IMR-90 (cell line): ENCODE results near the gene NLGN1. TPM values are rescaled to one million over a fixed set of nuclear protein-coding genes. Genes with fewer than 3 reads are reported as not detected.

Experiments
- ATAC-seq: fragments of 200-7000 bp; cut with Tn5 transposase; 2 replicates; pipeline ENCODE4 v1.9.1; 2020; ENCODE audit warnings: low read depth, mild to moderate bottlenecking, moderate library complexity
- BruUV-seq: library from RNA; stranded (reverse); fragments of 400-500 nt; replicated peaks from 2 replicates; lab custom pipeline; 2021; lab: Mats Ljungman, UMichigan
- CTCF ChIA-PET: fragments of 300-600 bp; formaldehyde crosslinking; extraction: SDS; loops from one replicate; lab custom pipeline; 2021; ENCODE audit warnings: antibody characterized with exemption; lab: Yijun Ruan, JAX
- POLR2A ChIA-PET: fragments of 300-600 bp; sonication (Branson Sonifier 250); formaldehyde crosslinking; loops from one replicate; lab custom pipeline; 2022; ENCODE audit warnings: antibody characterized with exemption; ENCODE audit not compliant: unreplicated experiment; lab: Charles Lee
- DNase-seq: peaks from one replicate; pipeline ENCODE4 v3.0.0; 2013
- H2AFZ ChIP-seq: replicated peaks from 2 replicates; pipeline ENCODE3; 2013; ENCODE audit warnings: low read length, mild to moderate bottlenecking; ENCODE audit not compliant: poor library complexity
- H2AK5ac ChIP-seq: 2 replicates; pipeline ENCODE4 v1.6.1; 2013; ENCODE audit warnings: low read depth, low read length, inconsistent platforms
- H2AK9ac ChIP-seq: replicated peaks from 2 replicates; pipeline ENCODE3; 2013; ENCODE audit warnings: mild to moderate bottlenecking, low read depth, low read length, moderate library complexity; ENCODE audit not compliant: poor library complexity
- H2BK120ac ChIP-seq: 2 replicates; pipeline ENCODE4 v1.6.1; 2013; ENCODE audit warnings: low read depth, low read length, inconsistent platforms
- H2BK15ac ChIP-seq: 3 replicates; pipeline ENCODE4 v1.6.1; 2013; ENCODE audit warnings: low read depth, low read length, inconsistent platforms
- H2BK20ac ChIP-seq: 2 replicates; pipeline ENCODE4 v1.6.1; 2013; ENCODE audit warnings: low read depth, mild to moderate bottlenecking, inconsistent platforms, low read length, moderate library complexity
- H2BK5ac ChIP-seq: 2 replicates; pipeline ENCODE4 v1.6.1; 2013; ENCODE audit warnings: mild to moderate bottlenecking, low read depth, low read length, inconsistent platforms; ENCODE audit not compliant: poor library complexity, severe bottlenecking
- H3K14ac ChIP-seq: replicated peaks from 2 replicates; pipeline ENCODE4 v1.6.1; 2013; ENCODE audit warnings: low read depth, low read length, inconsistent platforms
- H3K18ac ChIP-seq: 2 replicates; pipeline ENCODE4 v1.6.1; 2013; ENCODE audit warnings: low read depth, low read length, control low read depth
- H3K23ac ChIP-seq: 2 replicates; pipeline ENCODE4 v1.6.1; 2013; ENCODE audit warnings: low read depth, low read length, inconsistent platforms
- H3K27ac ChIP-seq: 2 replicates; pipeline ENCODE4 v1.5.1; 2013; ENCODE audit warnings: mild to moderate bottlenecking, control low read depth, low read length; ENCODE audit not compliant: insufficient read depth
- H3K27me3 ChIP-seq: 2 replicates; pipeline ENCODE4 v1.6.1; 2013; ENCODE audit warnings: low read length; ENCODE audit not compliant: control insufficient read depth, insufficient read depth
- H3K36me3 ChIP-seq: 2 replicates; pipeline ENCODE4 v1.6.1; 2013; ENCODE audit warnings: low read length, mixed read lengths; ENCODE audit not compliant: control insufficient read depth, insufficient read depth
- H3K4ac ChIP-seq: 2 replicates; pipeline ENCODE4 v1.6.1; 2013; ENCODE audit warnings: low read depth, low read length, inconsistent platforms
- H3K4me1 ChIP-seq: 2 replicates; pipeline ENCODE4 v1.6.1; 2013; ENCODE audit warnings: low read length, mixed read lengths; ENCODE audit not compliant: control insufficient read depth, insufficient read depth
- H3K4me2 ChIP-seq: 2 replicates; pipeline ENCODE4 v1.6.1; 2013; ENCODE audit warnings: low read depth, mild to moderate bottlenecking, control low read depth, low read length, moderate library complexity
- H3K4me3 ChIP-seq: 2 replicates; pipeline ENCODE4 v1.5.1; 2013; ENCODE audit warnings: low read depth, mild to moderate bottlenecking, control low read depth, low read length, moderate library complexity; ENCODE audit not compliant: insufficient read depth
- H3K56ac ChIP-seq: 2 replicates; pipeline ENCODE4 v1.6.1; 2013; ENCODE audit warnings: low read length, inconsistent platforms; ENCODE audit not compliant: insufficient read depth; ENCODE audit errors: extremely low read depth
- H3K79me1 ChIP-seq, 2 experiments: 2 replicates each; pipeline ENCODE4 v1.6.1; 2013; ENCODE audit warnings: low read length in 2 of 2, inconsistent platforms in 1 of 2, low read depth in 1 of 2
- H3K9ac ChIP-seq: 2 replicates; pipeline ENCODE4 v1.6.1; 2013; ENCODE audit warnings: low read depth, low read length, control low read depth
- H3K9me1 ChIP-seq: 2 replicates; pipeline ENCODE4 v1.6.1; 2013; ENCODE audit warnings: low read length, inconsistent platforms; ENCODE audit not compliant: insufficient read depth
- H3K9me3 ChIP-seq: 2 replicates; pipeline ENCODE4 v1.6.1; 2013; ENCODE audit warnings: low read length; ENCODE audit not compliant: control insufficient read depth, insufficient read depth
- H4K20me1 ChIP-seq: 2 replicates; pipeline ENCODE4 v1.6.1; 2013; ENCODE audit warnings: low read length, inconsistent platforms; ENCODE audit not compliant: insufficient read depth
- H4K5ac ChIP-seq: 2 replicates; pipeline ENCODE4 v1.6.1; 2013; ENCODE audit warnings: mild to moderate bottlenecking, low read depth, low read length, control low read depth
- H4K8ac ChIP-seq, 2 experiments: 2 replicates each; pipeline ENCODE4 v1.6.1; 2013; ENCODE audit warnings: low read depth in 2 of 2, low read length in 2 of 2, control low read depth in 1 of 2, inconsistent platforms in 1 of 2
- H4K91ac ChIP-seq: 2 replicates; pipeline ENCODE4 v1.6.1; 2013; ENCODE audit warnings: low read depth, low read length, inconsistent platforms; ENCODE audit not compliant: insufficient read depth
- MAZ ChIP-seq: IDR thresholded peaks from 2 replicates; pipeline ENCODE4 v1.6.1; 2012; ENCODE audit warnings: low read depth, mild to moderate bottlenecking, low read length, improper control_type of control experiment, moderate library complexity, borderline replicate concordance
- MXI1 ChIP-seq: IDR thresholded peaks from 2 replicates; pipeline ENCODE4 v1.6.1; 2012; ENCODE audit warnings: low read depth, mild to moderate bottlenecking, low read length, moderate library complexity, borderline replicate concordance
- POLR2A ChIP-seq: IDR thresholded peaks from 2 replicates; pipeline ENCODE4 v1.6.1; 2012; ENCODE audit warnings: mild to moderate bottlenecking, low read depth, low read length
- RCOR1 ChIP-seq: IDR thresholded peaks from 2 replicates; pipeline ENCODE4 v1.6.1; 2012; ENCODE audit warnings: mild to moderate bottlenecking, low read length, improper control_type of control experiment; ENCODE audit not compliant: insufficient replicate concordance
- SMC3 ChIP-seq: fragments of 150-350 bp; IDR thresholded peaks from 2 replicates; pipeline ENCODE4 v1.6.1; 2016; ENCODE audit warnings: low read depth, mild to moderate bottlenecking, antibody characterized with exemption, low read length, moderate library complexity
- WGBS, 2 experiments: methylation state at CpG; one replicate each; pipeline versions ENCODE4 v1.1.5 to v1.1.7; 2013; ENCODE audit warnings: missing lambda C conversion rate in 2 of 2; ENCODE audit not compliant: insufficient read length in 1 of 2; ENCODE audit errors: extremely low coverage in 2 of 2; 5-methylcytosine and 5-hydroxymethylcytosine counted together
- dilution Hi-C: fragments of 300-500 bp; cut with HindIII; formaldehyde crosslinking; loops from one replicate; pipeline ENCODE4 v1.14.3; 2018; ENCODE audit warnings: low sequenced_read_pairs; ENCODE audit not compliant: unreplicated experiment
- in situ Hi-C: fragments of 300-500 bp; cut with MboI; formaldehyde crosslinking; loops from 3 replicates; pipeline ENCODE4 v1.14.3; 2019; ENCODE audit warnings: low sequenced_read_pairs, inconsistent platforms, mixed read lengths
- intact Hi-C: fragments of 100-400 bp; cut with micrococcal nuclease; formaldehyde crosslinking; loops from 2 replicates; pipeline ENCODE4 v1.10.0; 2022
- polyA plus RNA-seq, 3 experiments: library from polyadenylated mRNA; depleted of rRNA; stranded (reverse); fragments of >200 nt; gene quantifications; 2 replicates each; pipeline ENCODE4 v1.2.3, GENCODE V29; 2012; ENCODE audit warnings: low replicate concordance in 1 of 3
- total RNA-seq: library from RNA; depleted of rRNA; stranded (reverse); fragments of >200 nt; gene quantifications from 2 replicates; pipeline ENCODE4 v1.2.3, GENCODE V29; 2012

Gene NLGN1
- total and polyA plus RNA-seq, 2 of the 4 experiments (the other 2 are of a cell fraction) = 1.8 to 12.5 TPM

GRCh38 chr3:173748105-173748504 lies 350.6 kb downstream of the NLGN1 start:
- Histone ChIP-seq H2BK5ac (no peak overlapping the region), H3K23ac (no peak overlapping the region), H4K5ac (no peak overlapping the region), H3K4me2 (no peak overlapping the region), H4K8ac (no peak overlapping the region), H2BK15ac (no peak overlapping the region), H3K4me3 (no peak overlapping the region), H3K18ac (no peak overlapping the region), H2BK20ac (peak overlapping the region; percentile 64; the same call in 1 of the 2 replicates), H4K91ac (no peak overlapping the region; the same call in 1 of the 2 replicates), H3K14ac (0 out of 2 replicates have a peak overlapping the region, but pooled peaks have one; percentile 69), H2AK9ac (no peak overlapping the region), H3K27ac (no peak overlapping the region), H3K4me1 (no peaks in the 10 kb centered on the region), H2AFZ (no peak overlapping the region), H3K9ac (no peak overlapping the region), H3K36me3 (no peaks in the 10 kb centered on the region), H3K9me1 (0 out of 2 replicates have a peak, but pooled peaks cover 2% of the 10 kb centered on the region), H3K79me1 (no peaks in the 10 kb centered on the region), H3K4ac (peak overlapping the region; percentile 26; the same call in 1 of the 2 replicates), H2BK120ac (peak overlapping the region; percentile 64; the same call in 1 of the 2 replicates), H3K27me3 (no peaks in the 10 kb centered on the region), H3K9me3 (no peaks in the 10 kb centered on the region), H4K20me1 (no peaks in the 10 kb centered on the region), H3K56ac (no peak overlapping the region), H2AK5ac (no peak overlapping the region)
- WGBS, 2 experiments = no CpG with 5 or more reads among the region's 1 CpG
- TF ChIP-seq POLR2A (no peak), MAZ (no peak), RCOR1 (no peak), MXI1 (no peak), SMC3 (no peak)
- ATAC-seq (no peak), DNase-seq (no peak)
- BruUV-seq = no TSS peak
- in situ Hi-C loops (no loop called here), dilution Hi-C loops (no loop called here), intact Hi-C loops (no loop called here)
- CTCF ChIA-PET = no interaction called here
- POLR2A ChIA-PET = no interaction called here
